Activated T-helper 2 cell treated with anti-CD3 and anti-CD28 coated beads, Interferon-gamma antibody, Interleukin-2, Interleukin-4, amounts not matched to agents 10 μg/mL and 5 μg/mL and 100 μg/mL, durations not matched to agents 14 hours and 24 hours and 36 hours (primary cell): ENCODE measurements around the gene VSTM2B. TPM values are rescaled to one million over a fixed set of nuclear protein-coding genes. Genes with fewer than 3 reads are reported as not detected.

ENCODE experiments used
- DNase-seq: peaks from one replicate; pipeline ENCODE4 v3.0.0; 2021; ENCODE audit warnings: low spot score
- H3K27ac Mint-ChIP-seq: one replicate; pipeline ENCODE4 v1.8.0; 2021; ENCODE audit warnings: mixed read lengths
- H3K27me3 Mint-ChIP-seq: one replicate; pipeline ENCODE4 v1.8.0; 2021; ENCODE audit warnings: low read depth, mixed read lengths
- H3K36me3 Mint-ChIP-seq: one replicate; pipeline ENCODE4 v1.8.0; 2021; ENCODE audit warnings: low read depth, mixed read lengths
- H3K4me1 Mint-ChIP-seq: one replicate; pipeline ENCODE4 v1.8.0; 2021; ENCODE audit warnings: low read depth, mixed read lengths
- H3K4me3 Mint-ChIP-seq: one replicate; pipeline ENCODE4 v1.8.0; 2021; ENCODE audit warnings: low read depth, mild to moderate bottlenecking, moderate library complexity, mixed read lengths
- H3K9me3 Mint-ChIP-seq: one replicate; pipeline ENCODE4 v1.8.0; 2021; ENCODE audit warnings: mixed read lengths
- intact Hi-C: fragments of 100-400 bp; cut with micrococcal nuclease; formaldehyde crosslinking; loops from one replicate; pipeline ENCODE4 v1.15.1; 2023
- total RNA-seq: library from RNA; stranded (reverse); gene quantifications from 2 replicates; pipeline ENCODE4 v1.2.3, GENCODE V29; 2022

Gene VSTM2B
- total RNA-seq, 1 donor from 2014 or later = not detected

DNA sequence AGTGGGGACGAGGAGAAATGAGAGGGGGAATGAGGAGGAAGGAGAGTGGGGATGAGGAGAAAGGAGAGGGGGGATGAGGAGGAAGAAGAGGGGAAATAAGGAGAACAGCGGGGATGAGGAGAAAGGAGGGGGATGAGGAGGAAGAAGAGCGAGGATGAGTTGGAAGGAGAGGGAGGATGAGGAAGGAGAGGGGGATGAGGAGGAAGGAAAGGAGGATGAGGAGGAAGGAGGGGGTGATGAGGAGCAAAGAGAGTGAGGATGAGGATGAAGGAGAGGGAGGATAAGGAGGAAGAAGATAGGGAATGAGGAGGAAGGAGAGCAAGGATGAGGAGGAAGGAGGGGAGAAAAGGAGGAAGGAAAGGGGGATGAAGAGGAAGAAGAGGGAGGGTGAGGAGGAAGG, 14.0 kb upstream of the VSTM2B start:
- no peaks in the 10 kb centered on the region for H3K9me3 Mint-ChIP-seq

GRCh38 chr19:29512748-29513147, 13.0 kb upstream of the VSTM2B start:
- Mint-ChIP-seq H3K27ac (no peak overlapping the region), H3K27me3 (no peaks in the 10 kb centered on the region), H3K9me3 (no peaks in the 10 kb centered on the region), H3K36me3 (no peaks in the 10 kb centered on the region), H3K4me1 (no peaks in the 10 kb centered on the region), H3K4me3 (no peak overlapping the region)
- no peak for DNase-seq
- intact Hi-C loops = no loop called here

More for the DNA sequence above, 14.0 kb upstream of the VSTM2B start:
- intact Hi-C loops = no loop called here
- H3K27ac Mint-ChIP-seq = no peak overlapping the region
- H3K27me3 Mint-ChIP-seq = no peaks in the 10 kb centered on the region
- DNase-seq = no peak
- no peaks in the 10 kb centered on the region for H3K36me3 Mint-ChIP-seq
- no peak overlapping the region for H3K4me3 Mint-ChIP-seq
- no peaks in the 10 kb centered on the region for H3K4me1 Mint-ChIP-seq

GRCh38 chr19:29514525-29515232, 11.1 kb upstream of the VSTM2B start:
- DNase-seq = no peak
- no peaks in the 10 kb centered on the region for H3K9me3 Mint-ChIP-seq
- intact Hi-C loops = no loop called here
- no peak overlapping the region for H3K4me3 Mint-ChIP-seq
- no peaks in the 10 kb centered on the region for H3K36me3 Mint-ChIP-seq
- no peak overlapping the region for H3K27ac Mint-ChIP-seq
- no peaks in the 10 kb centered on the region for H3K4me1 Mint-ChIP-seq
- H3K27me3 Mint-ChIP-seq = no peaks in the 10 kb centered on the region

DNA sequence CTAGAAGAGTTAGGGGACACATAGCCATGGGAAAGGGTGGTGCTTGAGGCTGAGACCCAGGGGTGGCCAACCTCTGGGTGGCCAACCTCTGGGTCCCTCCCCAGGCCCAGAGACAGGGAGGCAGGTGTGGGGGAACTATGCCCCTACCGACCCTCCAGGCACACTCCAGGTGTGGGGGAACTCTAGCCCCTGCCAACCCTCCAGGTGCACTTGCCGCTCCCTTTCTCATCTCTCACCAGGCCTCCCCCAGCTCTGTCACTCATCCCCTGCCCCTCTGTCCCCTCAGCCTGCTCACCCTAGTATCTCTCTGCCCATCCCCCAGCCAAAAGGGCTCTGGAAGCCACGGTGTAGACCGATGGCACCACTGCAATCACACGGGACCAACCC, 10.6 kb upstream of the VSTM2B start:
- no peaks in the 10 kb centered on the region for H3K36me3 Mint-ChIP-seq
- H3K4me1 Mint-ChIP-seq = no peaks in the 10 kb centered on the region
- H3K27me3 Mint-ChIP-seq = no peaks in the 10 kb centered on the region
- H3K27ac Mint-ChIP-seq = no peak overlapping the region
- DNase-seq = no peak
- no peak overlapping the region for H3K4me3 Mint-ChIP-seq
- no peaks in the 10 kb centered on the region for H3K9me3 Mint-ChIP-seq
- intact Hi-C loops = no loop called here

GRCh38 chr19:29515706-29516357, 10.0 kb upstream of the VSTM2B start:
- no peak for DNase-seq
- intact Hi-C loops = no loop called here
- Mint-ChIP-seq H3K4me1 (no peaks in the 10 kb centered on the region), H3K36me3 (no peaks in the 10 kb centered on the region), H3K27ac (no peak overlapping the region), H3K27me3 (no peaks in the 10 kb centered on the region), H3K9me3 (no peaks in the 10 kb centered on the region), H3K4me3 (no peak overlapping the region)

GRCh38 chr19:29516358-29516725, 9.5 kb upstream of the VSTM2B start:
- no peak overlapping the region for H3K27ac Mint-ChIP-seq
- no peaks in the 10 kb centered on the region for H3K9me3 Mint-ChIP-seq
- H3K4me1 Mint-ChIP-seq = no peaks in the 10 kb centered on the region
- DNase-seq = no peak
- no peaks in the 10 kb centered on the region for H3K36me3 Mint-ChIP-seq
- H3K4me3 Mint-ChIP-seq = no peak overlapping the region
- intact Hi-C loops = no loop called here
- H3K27me3 Mint-ChIP-seq = no peaks in the 10 kb centered on the region

GRCh38 chr19:29516821-29517395, 8.9 kb upstream of the VSTM2B start:
- Mint-ChIP-seq H3K4me1 (no peaks in the 10 kb centered on the region), H3K27me3 (no peaks in the 10 kb centered on the region), H3K4me3 (no peak overlapping the region), H3K9me3 (no peaks in the 10 kb centered on the region), H3K36me3 (no peaks in the 10 kb centered on the region), H3K27ac (no peak overlapping the region)
- intact Hi-C loops = no loop called here
- DNase-seq = no peak

GRCh38 chr19:29517412-29517811, 8.4 kb upstream of the VSTM2B start:
- no peak overlapping the region for H3K27ac Mint-ChIP-seq
- intact Hi-C loops = no loop called here
- H3K9me3 Mint-ChIP-seq = no peaks in the 10 kb centered on the region
- H3K36me3 Mint-ChIP-seq = no peaks in the 10 kb centered on the region
- H3K4me3 Mint-ChIP-seq = no peak overlapping the region
- H3K27me3 Mint-ChIP-seq = peaks cover 3% of the 10 kb centered on the region
- no peak for DNase-seq
- no peaks in the 10 kb centered on the region for H3K4me1 Mint-ChIP-seq

GRCh38 chr19:29517946-29518345, 7.8 kb upstream of the VSTM2B start:
- Mint-ChIP-seq H3K27me3 (peaks cover 6% of the 10 kb centered on the region), H3K4me1 (no peaks in the 10 kb centered on the region), H3K36me3 (no peaks in the 10 kb centered on the region), H3K9me3 (no peaks in the 10 kb centered on the region), H3K27ac (no peak overlapping the region), H3K4me3 (no peak overlapping the region)
- no peak for DNase-seq
- intact Hi-C loops = no loop called here

DNA sequence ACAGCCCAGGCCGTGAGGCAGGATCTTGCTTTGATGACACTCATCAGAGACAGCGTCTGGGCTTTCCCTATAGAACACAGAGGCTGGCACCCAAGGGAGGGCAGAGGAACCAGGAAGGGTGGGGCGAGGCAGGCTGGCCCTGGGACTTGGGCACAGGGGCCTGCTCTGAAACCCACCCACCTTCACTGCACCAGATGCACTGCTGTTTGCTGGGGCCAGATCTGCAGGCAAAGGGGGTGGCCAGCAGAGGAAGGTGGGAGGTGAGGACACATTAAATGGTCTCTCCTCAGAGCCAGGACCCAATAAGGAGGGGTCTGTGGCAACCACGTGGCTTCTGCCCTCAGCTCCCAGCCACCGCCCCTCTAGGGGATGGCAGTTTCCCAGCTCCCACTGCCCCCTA, 6.6 kb upstream of the VSTM2B start:
- no peaks in the 10 kb centered on the region for H3K36me3 Mint-ChIP-seq
- no peaks in the 10 kb centered on the region for H3K4me1 Mint-ChIP-seq
- peaks cover 18% of the 10 kb centered on the region for H3K27me3 Mint-ChIP-seq
- DNase-seq = no peak
- H3K27ac Mint-ChIP-seq = no peak overlapping the region
- intact Hi-C loops = no loop called here
- H3K4me3 Mint-ChIP-seq = no peak overlapping the region
- H3K9me3 Mint-ChIP-seq = no peaks in the 10 kb centered on the region

GRCh38 chr19:29519931-29520330, 5.9 kb upstream of the VSTM2B start:
- peaks cover 24% of the 10 kb centered on the region for H3K27me3 Mint-ChIP-seq
- H3K9me3 Mint-ChIP-seq = no peaks in the 10 kb centered on the region
- H3K27ac Mint-ChIP-seq = no peak overlapping the region
- DNase-seq = no peak
- intact Hi-C loops = loop anchor here (10.0 kb wide), 2 partner anchors 175 to 205 kb away; no protein-coding TSS in a partner anchor
- no peak overlapping the region for H3K4me3 Mint-ChIP-seq
- no peaks in the 10 kb centered on the region for H3K36me3 Mint-ChIP-seq
- H3K4me1 Mint-ChIP-seq = no peaks in the 10 kb centered on the region

DNA sequence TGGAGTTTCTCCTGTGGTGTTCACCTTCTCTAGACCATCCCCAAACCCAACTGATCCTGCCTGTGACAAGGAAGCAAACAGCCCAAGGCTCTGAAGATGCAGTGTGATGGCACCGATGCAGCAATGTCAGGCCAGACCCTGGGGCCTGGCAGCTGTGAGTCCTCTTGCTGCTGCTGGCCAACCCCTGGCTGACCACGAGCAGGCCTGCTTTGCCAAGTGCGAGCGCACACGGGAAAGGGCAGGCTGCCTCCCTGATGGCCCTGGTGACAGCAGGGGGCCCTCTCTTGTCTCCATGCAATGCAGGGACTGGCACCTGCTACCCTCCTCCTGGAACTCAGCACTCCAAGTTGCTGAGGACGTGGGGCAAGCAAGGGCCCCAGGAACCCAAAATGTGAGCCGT, 5.4 kb upstream of the VSTM2B start:
- DNase-seq = no peak
- Mint-ChIP-seq H3K36me3 (no peaks in the 10 kb centered on the region), H3K4me3 (no peak overlapping the region), H3K27me3 (peaks cover 24% of the 10 kb centered on the region), H3K9me3 (no peaks in the 10 kb centered on the region), H3K27ac (no peak overlapping the region), H3K4me1 (no peaks in the 10 kb centered on the region)
- intact Hi-C loops = loop anchor here (10.0 kb wide), 2 partner anchors 174 to 204 kb away; no protein-coding TSS in a partner anchor
